ENCODE data around the gene IL11RA.
"Not testable (repeated sequence)": the region's sequence is repeated elsewhere in the genome, so short reads cannot be mapped to it uniquely, and the experiment has no call there.

The IL11RA gene

DNA sequence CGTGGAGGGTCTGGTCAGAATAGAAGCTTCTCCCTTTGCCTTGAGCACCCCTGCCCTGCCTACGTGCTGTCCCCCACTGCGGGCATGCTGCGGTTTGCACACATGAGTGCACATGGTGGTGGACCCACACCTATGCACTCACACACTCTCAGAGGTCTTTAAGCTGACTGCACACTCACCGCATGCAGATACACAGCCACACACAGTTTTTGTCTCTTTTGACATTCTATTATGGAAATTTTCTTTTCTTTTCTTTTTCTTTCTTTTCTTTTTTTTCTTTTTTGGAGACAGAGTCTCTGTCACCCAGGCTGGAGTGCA is 22.5 kb upstream of the IL11RA start:
- no peak for DNase-seq (ENCODE audit: low read depth in 3 of 3)

- DNase-seq (ENCODE audit: low read depth in 3 of 3), result no peak
These were observed 21.4 kb upstream of the IL11RA start for GRCh38 chr9:34630402-34631154.

DNA sequence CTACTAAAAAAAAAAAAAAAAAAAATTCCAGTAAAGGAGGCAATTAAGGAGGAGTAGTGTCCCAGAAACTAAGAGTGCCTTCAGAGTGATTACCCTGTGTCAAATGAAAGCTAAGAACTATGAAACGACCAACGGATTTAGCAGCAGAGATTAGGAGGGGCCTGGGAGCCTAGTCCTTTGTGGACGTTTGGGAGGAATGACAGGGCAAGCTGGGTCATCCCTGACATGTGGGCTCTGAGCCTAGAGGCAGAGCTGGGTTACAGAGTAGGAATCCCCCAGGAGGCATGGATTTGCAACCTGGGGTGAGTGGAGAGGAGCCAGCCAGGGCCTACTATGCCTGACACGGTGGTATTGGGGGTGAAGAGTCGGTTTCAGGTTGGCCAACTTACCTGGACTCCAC is 18.8 kb upstream of the IL11RA start:
- no peak for DNase-seq (ENCODE audit: low read depth in 3 of 3)

DNA sequence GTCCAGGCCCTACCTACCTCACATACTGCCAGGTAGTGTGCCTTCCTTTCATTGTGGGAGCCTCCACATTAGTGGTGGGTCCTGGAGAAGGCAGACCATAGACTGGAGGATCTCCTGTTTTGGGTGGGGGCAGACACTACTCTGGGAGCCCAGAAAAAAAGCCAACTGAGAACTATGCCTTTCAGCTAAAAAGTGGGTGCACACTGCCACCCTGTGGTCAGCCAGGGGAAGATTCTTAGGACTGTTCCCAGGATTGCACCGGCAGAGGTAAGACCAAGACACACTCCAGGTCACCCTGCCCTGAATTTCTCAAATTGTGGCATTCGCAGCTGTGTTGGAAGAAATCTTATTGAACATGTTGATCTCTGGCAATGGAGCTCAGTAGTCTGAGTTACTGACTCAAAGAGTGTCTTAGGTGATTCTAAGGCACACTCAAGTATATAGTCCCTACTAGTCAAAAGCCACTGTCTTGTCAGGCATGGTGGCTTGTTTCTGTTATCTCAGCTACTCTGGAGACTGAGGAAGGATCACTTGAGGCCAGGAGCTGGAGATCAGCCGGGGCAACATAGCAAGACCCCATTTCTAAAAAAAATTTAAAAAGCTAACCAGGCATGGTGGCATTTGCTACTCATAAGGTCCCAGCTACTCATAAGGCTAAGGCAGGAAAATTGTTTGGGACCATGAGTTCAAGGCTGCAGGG is 18.0 kb upstream of the IL11RA start:
- DNase-seq (ENCODE audit: low read depth in 3 of 3), result peak; percentile 38 to 60 (median 57)

DNA sequence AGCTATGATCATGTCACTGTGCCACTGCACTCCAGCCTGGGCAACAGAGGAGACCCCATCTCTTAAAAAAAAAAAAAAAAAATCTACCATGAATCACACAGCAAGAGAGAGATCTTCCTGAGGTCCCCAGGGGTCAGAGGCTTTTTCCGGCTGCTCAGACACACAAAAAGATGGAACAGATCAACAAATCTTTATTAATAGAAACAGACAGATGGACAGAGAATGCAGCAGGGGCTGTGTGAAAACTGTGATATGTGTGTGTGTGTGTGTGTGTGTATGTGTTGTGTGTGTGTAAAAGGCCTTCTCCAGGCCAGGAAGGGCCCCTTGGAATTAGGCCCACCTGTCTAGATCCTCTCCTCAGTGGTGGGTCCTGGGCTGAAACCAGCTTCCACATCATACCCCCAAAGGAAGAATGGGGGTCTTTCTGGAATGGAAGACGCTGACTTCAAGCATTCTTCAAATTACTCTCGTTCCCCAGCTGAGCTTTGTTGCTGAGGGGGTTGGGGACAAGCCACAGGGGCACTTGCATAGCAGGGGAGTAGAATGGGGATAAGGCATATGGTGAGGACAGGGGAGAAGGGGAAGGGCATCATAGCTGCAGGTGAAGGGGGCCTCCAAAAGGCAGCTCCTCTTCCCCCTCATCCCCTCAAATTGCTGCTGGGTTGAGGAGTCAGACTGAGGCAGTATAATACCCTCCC is 17.3 kb upstream of the IL11RA start:
- no peak for DNase-seq (ENCODE audit: low read depth in 3 of 3)

GRCh38 chr9:34635556-34635955 is 16.4 kb upstream of the IL11RA start:
- no peak for DNase-seq (ENCODE audit: low read depth in 3 of 3)

DNA sequence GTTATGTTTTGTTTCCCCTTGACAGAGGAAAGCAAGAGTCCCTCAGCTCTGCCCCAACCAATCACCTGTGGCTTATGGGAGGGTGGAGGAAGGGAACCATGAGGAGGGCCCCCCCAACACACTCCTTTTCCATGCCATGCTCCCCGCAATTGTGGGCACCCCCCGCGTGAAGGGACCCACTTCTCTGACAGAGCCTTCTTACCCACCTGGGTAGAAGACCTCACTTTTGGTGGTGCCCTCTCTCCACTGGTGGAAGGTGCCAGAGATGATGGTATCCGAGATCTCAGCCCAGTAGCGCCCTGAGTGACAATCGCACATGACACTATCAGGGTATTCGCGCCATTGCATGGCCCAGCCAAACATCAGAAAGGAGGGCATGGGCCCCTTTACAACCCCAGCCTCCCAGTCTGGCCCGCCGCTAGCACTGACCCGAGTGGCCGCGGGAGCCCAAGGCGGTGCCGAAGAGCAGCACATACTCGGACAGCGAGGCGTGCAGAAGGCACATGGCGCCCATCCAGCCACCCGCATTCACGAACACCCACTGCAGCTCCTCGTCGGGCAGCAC is 15.1 kb upstream of the IL11RA start:
- no peak for DNase-seq (ENCODE audit: low read depth in 3 of 3)

DNA sequence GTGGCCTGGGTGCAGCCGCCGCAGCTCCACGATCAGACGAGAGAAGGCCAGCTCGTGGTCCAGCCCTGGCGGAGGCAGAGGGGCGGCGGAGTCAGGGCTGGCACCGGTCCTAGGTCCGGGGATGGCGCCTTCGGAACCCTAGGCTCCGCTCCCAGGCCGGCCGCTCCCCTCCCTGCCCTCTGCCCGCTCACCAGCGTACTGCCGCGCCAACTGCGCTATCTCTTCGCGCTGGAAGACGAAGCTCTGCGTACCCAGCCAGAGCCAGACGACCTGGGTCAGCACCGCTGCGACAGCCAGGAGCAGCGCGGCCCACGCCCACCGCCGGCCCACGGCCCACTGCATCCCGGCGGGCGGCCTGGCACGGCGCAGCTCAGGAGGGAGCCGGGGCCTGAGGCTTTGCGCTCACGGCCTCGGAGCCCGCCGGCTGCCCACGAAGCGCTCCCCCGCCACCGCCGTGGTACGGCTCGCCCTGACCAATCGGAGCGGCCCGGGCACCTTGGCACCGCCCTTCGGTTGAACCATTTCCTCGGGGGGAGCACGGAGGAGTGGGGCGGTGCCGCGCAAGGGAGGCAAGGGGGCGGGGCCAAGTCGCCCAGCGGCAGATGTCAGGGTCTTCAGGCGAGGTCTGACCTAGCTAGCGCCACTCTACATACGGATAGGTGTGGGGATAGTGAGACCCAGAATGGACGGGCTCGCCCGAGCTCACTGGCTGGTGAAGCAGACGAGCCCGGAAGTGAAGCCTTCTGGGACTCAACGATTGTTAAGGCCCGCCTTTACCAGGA is 14.4 kb upstream of the IL11RA start, which contains the start of gene SIGMAR1:
SIGMAR1 (minus strand) TSS at position 432 of the 782 bp plus-strand sequence; CDS start at position 342, 90 bp downstream.
- peak; percentile 87 to 89 (median 88) for DNase-seq (ENCODE audit: low read depth in 3 of 3)

GRCh38 chr9:34638138-34638445 is 13.9 kb upstream of the IL11RA start:
- no peak for DNase-seq (ENCODE audit: low read depth in 3 of 3)

DNA sequence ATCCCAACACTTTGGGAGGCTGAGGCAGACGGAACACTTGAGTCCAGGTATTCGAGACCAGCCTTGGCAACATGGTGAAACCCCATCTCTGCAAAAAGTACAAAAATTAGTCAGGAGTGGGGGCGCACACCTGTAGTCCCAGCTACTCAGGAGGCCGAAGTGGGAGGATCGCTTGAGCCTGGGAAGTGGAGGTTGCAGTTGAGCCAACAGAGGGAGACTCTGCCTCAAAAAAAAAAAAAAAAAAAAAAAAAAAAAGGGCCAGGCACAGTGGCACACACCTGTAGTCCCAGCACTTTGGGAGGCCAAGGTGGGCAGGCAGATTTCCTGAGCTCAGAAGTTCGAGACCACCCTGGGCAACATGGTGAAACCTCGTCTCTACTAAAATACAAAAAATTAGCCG is 12.7 kb upstream of the IL11RA start:
- not testable (repeated sequence) for DNase-seq (ENCODE audit: low read depth in 3 of 3)

GRCh38 chr9:34642679-34643078 is 9.3 kb upstream of the IL11RA start:
- no peak for DNase-seq (ENCODE audit: low read depth in 3 of 3)

GRCh38 chr9:34644766-34645314 is 7.1 kb upstream of the IL11RA start:
- no peak for DNase-seq (ENCODE audit: low read depth in 3 of 3)

DNA sequence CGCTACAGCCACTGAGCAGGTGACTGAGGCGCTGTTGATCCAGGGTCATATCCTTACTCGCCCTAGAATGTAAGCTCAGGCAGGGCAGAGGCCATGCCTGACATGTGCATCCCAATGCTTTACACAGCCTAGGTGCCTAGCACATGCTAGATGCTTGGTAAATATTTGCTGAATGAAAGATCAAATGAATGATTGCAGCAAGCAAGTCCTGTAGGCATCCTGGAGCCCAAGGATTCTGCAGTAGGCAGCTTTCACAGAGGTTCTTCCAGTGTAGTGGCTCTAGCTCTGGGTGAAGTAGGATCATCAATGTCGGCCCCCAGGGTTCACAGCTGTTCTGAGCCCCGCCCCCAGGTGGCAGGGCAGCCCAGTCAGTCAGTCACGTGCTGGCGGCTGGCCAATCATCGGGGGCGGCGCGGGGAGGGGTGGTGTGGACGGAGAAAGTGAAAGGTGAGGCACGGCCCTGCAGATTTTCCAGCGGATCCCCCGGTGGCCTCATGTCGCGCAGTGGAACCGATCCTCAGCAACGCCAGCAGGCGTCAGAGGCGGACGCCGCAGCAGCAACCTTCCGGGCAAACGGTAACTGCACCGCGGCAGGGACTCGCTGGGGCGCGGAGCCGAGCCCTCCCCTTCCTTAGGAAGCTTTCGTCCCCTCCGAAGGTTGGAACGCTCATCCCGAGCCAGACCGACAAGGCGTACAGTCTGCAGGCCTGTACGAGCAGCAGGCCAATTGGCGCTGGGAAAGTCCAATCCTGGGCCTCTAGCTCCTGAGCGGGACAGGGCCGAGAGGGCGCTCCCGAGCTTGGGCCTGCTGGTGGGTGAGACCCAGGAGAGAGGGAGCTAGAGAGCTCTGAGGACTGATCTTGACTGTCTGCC is 5.5 kb upstream of the IL11RA start, which contains the start of gene GALT:
GALT (plus strand) TSS at position 465 of the 873 bp plus-strand sequence; CDS start at position 495, 30 bp downstream.
- peak; percentile 95 to 99 (median 95) for DNase-seq (ENCODE audit: low read depth in 3 of 3)

DNA sequence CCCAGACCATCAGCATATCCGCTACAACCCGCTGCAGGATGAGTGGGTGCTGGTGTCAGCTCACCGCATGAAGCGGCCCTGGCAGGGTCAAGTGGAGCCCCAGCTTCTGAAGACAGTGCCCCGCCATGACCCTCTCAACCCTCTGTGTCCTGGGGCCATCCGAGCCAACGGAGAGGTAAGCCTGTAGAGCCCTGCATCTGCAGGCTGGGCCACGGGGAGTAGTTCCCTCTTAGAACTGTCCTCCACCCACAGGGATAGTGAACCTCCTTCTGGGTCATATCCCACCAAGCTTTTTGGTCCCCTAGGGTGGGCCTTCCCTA is 4.9 kb upstream of the IL11RA start:
- no peak for DNase-seq (ENCODE audit: low read depth in 3 of 3)

GRCh38 chr9:34647651-34648050 is 4.3 kb upstream of the IL11RA start:
- DNase-seq (ENCODE audit: low read depth in 3 of 3), result no peak

DNA sequence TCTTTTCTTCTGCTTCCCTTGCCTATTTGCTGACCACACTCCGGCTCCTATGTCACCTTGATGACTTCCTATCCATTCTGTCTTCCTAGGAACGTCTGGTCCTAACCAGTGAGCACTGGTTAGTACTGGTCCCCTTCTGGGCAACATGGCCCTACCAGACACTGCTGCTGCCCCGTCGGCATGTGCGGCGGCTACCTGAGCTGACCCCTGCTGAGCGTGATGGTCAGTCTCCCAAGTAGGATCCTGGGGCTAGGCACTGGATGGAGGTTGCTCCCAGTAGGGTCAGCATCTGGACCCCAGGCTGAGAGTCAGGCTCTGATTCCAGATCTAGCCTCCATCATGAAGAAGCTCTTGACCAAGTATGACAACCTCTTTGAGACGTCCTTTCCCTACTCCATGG is 3.3 kb upstream of the IL11RA start:
- DNase-seq (ENCODE audit: low read depth in 3 of 3), result no peak

GRCh38 chr9:34650816-34651215 is 1.2 kb upstream of the IL11RA start:
- no peak for DNase-seq (ENCODE audit: low read depth in 3 of 3)

- DNase-seq (ENCODE audit: low read depth in 3 of 3), result no peak
These were observed 664 bp upstream of the IL11RA start for GRCh38 chr9:34651321-34651720.

DNA sequence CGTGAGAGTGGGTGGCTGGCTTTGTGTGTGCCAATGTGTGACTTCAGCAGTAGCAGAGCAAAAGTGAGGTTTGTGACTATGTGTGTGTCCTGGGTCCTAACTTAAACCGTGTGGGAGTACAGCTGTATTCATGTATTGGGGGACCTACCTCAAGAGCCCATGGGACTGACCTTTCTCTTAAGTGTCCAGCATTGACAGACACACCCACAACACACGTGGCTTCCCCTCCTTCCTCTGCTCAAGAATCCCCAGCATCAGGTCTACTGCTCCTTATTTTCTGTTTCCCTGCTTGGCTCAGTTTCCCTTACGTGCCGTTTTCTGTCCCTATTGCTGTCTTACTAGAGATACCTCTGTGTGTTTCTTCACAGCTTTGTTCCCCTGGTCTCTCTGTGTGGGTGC is 616 bp downstream of the IL11RA start:
- no peak for DNase-seq (ENCODE audit: low read depth in 3 of 3)

Measured in stimulated activated CD4-positive, alpha-beta T cell treated with anti-CD3 and anti-CD28 coated beads, TNF-alpha, amount 100 ng/mL, for 48 hours (primary cell).